Fibroblast of lung (primary cell): ENCODE data around the gene BCL2. TPM values are rescaled to one million over a fixed set of nuclear protein-coding genes. Genes with fewer than 3 reads are reported as not detected.

Experiments
- DNase-seq, 2 donors: peaks; one replicate each; pipeline versions ENCODE4 v3.0.0 to v3.0.0-alpha.2; 2010; ENCODE audit warnings: low read depth in 2 of 2
- H2AFZ ChIP-seq: 2 replicates; pipeline ENCODE4 v1.5.1; 2012; ENCODE audit warnings: low read length, control low read depth, inconsistent platforms
- H3K27ac ChIP-seq: 2 replicates; pipeline ENCODE4 v1.5.1; 2011; ENCODE audit warnings: low read length, control low read depth; ENCODE audit not compliant: insufficient read depth
- H3K27me3 ChIP-seq: 2 replicates; pipeline ENCODE4 v1.5.1; 2011; ENCODE audit warnings: mild to moderate bottlenecking, low read length; ENCODE audit not compliant: control insufficient read depth, insufficient read depth
- H3K36me3 ChIP-seq: 2 replicates; pipeline ENCODE4 v1.5.1; 2011; ENCODE audit warnings: low read length; ENCODE audit not compliant: control insufficient read depth, insufficient read depth
- H3K4me1 ChIP-seq: 2 replicates; pipeline ENCODE4 v1.5.1; 2011; ENCODE audit warnings: low read length; ENCODE audit not compliant: control insufficient read depth, insufficient read depth; ENCODE audit errors: extremely low read depth
- H3K4me2 ChIP-seq: 2 replicates; pipeline ENCODE4 v1.5.1; 2011; ENCODE audit warnings: low read length, control low read depth; ENCODE audit not compliant: insufficient read depth; ENCODE audit errors: extremely low read depth
- H3K4me3 ChIP-seq, 4 experiments: fragments of 200-600 bp in 1 of 4; sonication (generic) in 1 of 4; replicated peaks in 1 of 4; 2 replicates each; pipeline ENCODE4 v1.5.1; 2011 to 2016; ENCODE audit warnings: low read length in 4 of 4, low read depth in 3 of 4, mild to moderate bottlenecking in 3 of 4, control low read depth in 2 of 4, inconsistent platforms in 1 of 4, mixed read lengths in 1 of 4; ENCODE audit not compliant: insufficient read depth in 1 of 4; ENCODE audit errors: control extremely low read depth in 1 of 4
- H3K79me2 ChIP-seq: 2 replicates; pipeline ENCODE4 v1.5.1; 2012; ENCODE audit warnings: mild to moderate bottlenecking, low read length, inconsistent platforms; ENCODE audit not compliant: control insufficient read depth, insufficient read depth
- H3K9ac ChIP-seq: 2 replicates; pipeline ENCODE4 v1.5.1; 2011; ENCODE audit warnings: mild to moderate bottlenecking, low read length, control low read depth; ENCODE audit not compliant: insufficient read depth
- H3K9me3 ChIP-seq: 2 replicates; pipeline ENCODE4 v1.5.1; 2012; ENCODE audit warnings: low read depth, low read length; ENCODE audit not compliant: control insufficient read depth, insufficient read depth
- H4K20me1 ChIP-seq: 2 replicates; pipeline ENCODE4 v1.5.1; 2011; ENCODE audit warnings: low read length; ENCODE audit not compliant: control insufficient read depth, insufficient read depth; ENCODE audit errors: extremely low read depth
- EZH2 ChIP-seq: IDR thresholded peaks from 2 replicates; pipeline ENCODE4 v1.5.1; 2012; ENCODE audit warnings: low read length, control low read depth, mild to moderate bottlenecking; ENCODE audit errors: missing control alignments
- polyA plus RNA-seq, 2 donors: library from polyadenylated mRNA; depleted of rRNA in 1 of 2; stranded (reverse) in 1 of 2; unstranded in 1 of 2; fragments of >200 nt; gene quantifications; 2 replicates each; pipeline ENCODE4 v1.2.1, GENCODE V29; 2011 to 2012; ENCODE audit warnings: missing spikeins in 1 of 2
- total RNA-seq: library from RNA; depleted of rRNA; stranded (reverse); fragments of >200 nt; gene quantifications from 2 replicates; pipeline ENCODE4 v1.2.1, GENCODE V29; 2014
- TF ChIP-seq, protein P1 (sequence below), 2 donors: IDR thresholded peaks in 1 of 2; conservative IDR thresholded peaks in 1 of 2; 1 replicate in 1 of 2; 2 replicates in 1 of 2; pipeline ENCODE4 v1.5.1; 2011 to 2012; ENCODE audit warnings: low read length in 2 of 2, control low read depth in 1 of 2, inconsistent platforms in 1 of 2, low read depth in 1 of 2, mild to moderate bottlenecking in 1 of 2

The BCL2 gene
- total and polyA plus RNA-seq, 2 donors (not counting 1 experiment from before 2014, with no cell fraction given): 1.5 to 3.6 TPM

DNA sequence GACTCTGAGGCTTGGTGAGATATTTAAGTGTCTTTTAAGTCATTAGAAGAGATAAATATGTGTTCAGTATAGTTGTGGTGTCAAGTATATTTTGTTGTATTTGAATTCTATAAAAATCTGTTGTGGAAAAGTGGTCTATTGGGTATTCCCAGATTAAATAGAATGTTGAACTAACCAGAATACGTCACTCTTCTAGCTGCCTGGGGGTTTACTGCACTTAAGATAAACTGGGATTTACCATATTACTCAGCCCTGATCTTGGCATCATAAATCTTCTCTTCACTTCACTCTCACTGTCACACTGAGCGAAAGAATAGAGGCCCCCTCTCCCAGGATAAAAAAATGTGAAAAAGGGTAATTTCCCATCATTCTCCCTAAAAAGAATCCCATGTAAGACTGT is 129.8 kb downstream of the BCL2 start:
- H3K4me3 ChIP-seq: no peak overlapping the region
- DNase-seq: no peak
- H3K27ac ChIP-seq: no peak overlapping the region

GRCh38 chr18:63189041-63189440 is 130.5 kb downstream of the BCL2 start:
- Histone ChIP-seq H2AFZ (no peak overlapping the region), H3K4me3 (no peak overlapping the region), H3K9me3 (no peaks in the 10 kb centered on the region), H3K79me2 (no peaks in the 10 kb centered on the region), H4K20me1 (no peaks in the 10 kb centered on the region), H3K27me3 (peaks cover under 1% of the 10 kb centered on the region), H3K36me3 (no peaks in the 10 kb centered on the region), H3K27ac (no peak overlapping the region), H3K4me2 (no peak overlapping the region), H3K9ac (no peak overlapping the region), H3K4me1 (no peaks in the 10 kb centered on the region)
- DNase-seq: no peak
- TF ChIP-seq, protein P1, sequence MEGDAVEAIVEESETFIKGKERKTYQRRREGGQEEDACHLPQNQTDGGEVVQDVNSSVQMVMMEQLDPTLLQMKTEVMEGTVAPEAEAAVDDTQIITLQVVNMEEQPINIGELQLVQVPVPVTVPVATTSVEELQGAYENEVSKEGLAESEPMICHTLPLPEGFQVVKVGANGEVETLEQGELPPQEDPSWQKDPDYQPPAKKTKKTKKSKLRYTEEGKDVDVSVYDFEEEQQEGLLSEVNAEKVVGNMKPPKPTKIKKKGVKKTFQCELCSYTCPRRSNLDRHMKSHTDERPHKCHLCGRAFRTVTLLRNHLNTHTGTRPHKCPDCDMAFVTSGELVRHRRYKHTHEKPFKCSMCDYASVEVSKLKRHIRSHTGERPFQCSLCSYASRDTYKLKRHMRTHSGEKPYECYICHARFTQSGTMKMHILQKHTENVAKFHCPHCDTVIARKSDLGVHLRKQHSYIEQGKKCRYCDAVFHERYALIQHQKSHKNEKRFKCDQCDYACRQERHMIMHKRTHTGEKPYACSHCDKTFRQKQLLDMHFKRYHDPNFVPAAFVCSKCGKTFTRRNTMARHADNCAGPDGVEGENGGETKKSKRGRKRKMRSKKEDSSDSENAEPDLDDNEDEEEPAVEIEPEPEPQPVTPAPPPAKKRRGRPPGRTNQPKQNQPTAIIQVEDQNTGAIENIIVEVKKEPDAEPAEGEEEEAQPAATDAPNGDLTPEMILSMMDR (conservative IDR thresholded peaks at IDR 0.05 in 1 of 2, IDR thresholded peaks at IDR 0.05 in 1 of 2; ENCODE audit: low read depth in 1 of 2, low read length in 2 of 2): no peak
- no peak for TF ChIP-seq EZH2

More for the DNA sequence above, 129.8 kb downstream of the BCL2 start:
- no peaks in the 10 kb centered on the region for H3K79me2 ChIP-seq
- H3K4me2 ChIP-seq: no peak overlapping the region
- no peak overlapping the region for H3K9ac ChIP-seq
- no peaks in the 10 kb centered on the region for H3K4me1 ChIP-seq
- TF ChIP-seq EZH2: no peak
- TF ChIP-seq, protein P1 (conservative IDR thresholded peaks at IDR 0.05 in 1 of 2, IDR thresholded peaks at IDR 0.05 in 1 of 2; ENCODE audit: low read depth in 1 of 2, low read length in 2 of 2): no peak
- H3K27me3 ChIP-seq: no peaks in the 10 kb centered on the region
- no peaks in the 10 kb centered on the region for H3K36me3 ChIP-seq
- no peak overlapping the region for H2AFZ ChIP-seq
- H4K20me1 ChIP-seq: no peaks in the 10 kb centered on the region
- H3K9me3 ChIP-seq: no peaks in the 10 kb centered on the region

DNA sequence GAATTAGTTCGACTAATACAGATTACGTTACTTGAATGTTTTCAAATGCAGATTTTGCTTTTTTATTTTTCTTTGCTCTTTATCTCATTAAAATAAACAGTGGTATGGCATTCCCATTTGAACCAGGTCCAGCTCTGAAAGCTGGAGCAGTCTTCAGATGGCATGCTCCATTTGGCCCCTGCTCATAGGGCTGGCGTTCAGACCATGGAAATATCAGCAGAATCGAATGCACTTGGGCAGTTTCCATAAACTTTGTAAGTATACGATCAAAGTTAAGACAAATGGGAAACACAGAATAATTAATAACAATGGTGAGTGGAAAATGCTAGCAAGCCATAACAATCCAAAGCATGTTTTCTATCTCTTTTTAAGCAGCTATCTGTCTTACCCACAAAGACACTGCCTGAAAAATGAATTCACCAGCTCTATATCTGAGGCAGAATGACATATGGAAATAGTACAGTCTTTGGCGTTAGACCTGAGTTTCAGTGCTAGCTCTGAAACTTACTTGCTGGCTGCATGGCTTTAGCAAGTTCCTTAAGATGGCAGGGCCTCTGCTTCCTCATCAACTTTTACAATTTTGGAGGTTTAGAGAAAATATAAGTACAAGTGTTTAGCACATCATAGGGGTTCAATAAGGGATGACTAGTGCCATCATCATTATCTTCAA is 131.6 kb downstream of the BCL2 start:
- H3K4me3 ChIP-seq: no peak overlapping the region
- no peak overlapping the region for H3K9ac ChIP-seq
- H3K4me1 ChIP-seq: no peaks in the 10 kb centered on the region
- no peak overlapping the region for H3K4me2 ChIP-seq
- no peak overlapping the region for H3K27ac ChIP-seq
- no peaks in the 10 kb centered on the region for H3K36me3 ChIP-seq
- no peak overlapping the region for H2AFZ ChIP-seq
- no peaks in the 10 kb centered on the region for H3K79me2 ChIP-seq
- DNase-seq: no peak
- peaks cover 3% of the 10 kb centered on the region for H3K27me3 ChIP-seq
- H4K20me1 ChIP-seq: no peaks in the 10 kb centered on the region
- H3K9me3 ChIP-seq: no peaks in the 10 kb centered on the region
- TF ChIP-seq, protein P1 (conservative IDR thresholded peaks at IDR 0.05 in 1 of 2, IDR thresholded peaks at IDR 0.05 in 1 of 2; ENCODE audit: low read depth in 1 of 2, low read length in 2 of 2): no peak
- no peak for TF ChIP-seq EZH2
